GM19324 (cell line): ENCODE data around the gene IL20RB.

Source experiments
- ATAC-seq: cut with Tn5 transposase; IDR thresholded peaks from one replicate; pipeline ENCODE4 v1.9.1; 2021; ENCODE audit warnings: mild to moderate bottlenecking, moderate library complexity; ENCODE audit not compliant: unreplicated experiment, low FRiP score

IL20RB gene

GRCh38 chr3:137026701-137027100, 68.9 kb downstream of the IL20RB start:
- ATAC-seq: no peak

DNA sequence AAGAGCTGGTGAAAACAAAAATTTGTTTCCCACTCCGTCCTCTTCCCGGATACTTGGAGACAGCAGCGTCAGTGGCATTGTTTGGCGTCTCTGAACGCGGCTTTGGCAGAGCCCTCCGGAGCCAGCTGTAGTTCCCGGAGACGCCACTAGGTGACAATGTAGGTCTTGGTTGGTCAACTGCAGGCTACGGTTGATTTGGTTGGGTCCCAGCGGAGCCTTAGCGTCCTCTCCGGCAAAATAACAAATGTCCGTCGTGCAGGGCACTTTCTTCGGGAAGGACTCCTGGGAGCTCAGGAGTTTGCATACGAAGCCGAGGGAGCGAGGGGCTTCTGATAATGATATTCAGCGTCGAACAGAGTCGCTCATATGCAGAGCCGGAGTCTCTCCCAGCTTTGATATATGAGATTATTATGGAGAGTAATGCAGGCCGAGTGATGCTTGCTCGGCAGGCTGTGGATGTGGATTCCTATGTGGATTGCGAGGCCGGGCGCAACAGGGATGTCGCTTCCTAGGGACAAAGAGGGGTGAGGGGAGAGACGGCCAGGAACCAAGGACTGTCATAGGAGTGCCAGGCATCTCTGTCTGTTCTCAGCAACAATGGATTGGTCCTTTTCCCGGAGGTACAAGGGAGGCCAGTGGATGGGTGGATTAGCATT, 74.8 kb downstream of the IL20RB start:
- peak; percentile 68 for ATAC-seq

DNA sequence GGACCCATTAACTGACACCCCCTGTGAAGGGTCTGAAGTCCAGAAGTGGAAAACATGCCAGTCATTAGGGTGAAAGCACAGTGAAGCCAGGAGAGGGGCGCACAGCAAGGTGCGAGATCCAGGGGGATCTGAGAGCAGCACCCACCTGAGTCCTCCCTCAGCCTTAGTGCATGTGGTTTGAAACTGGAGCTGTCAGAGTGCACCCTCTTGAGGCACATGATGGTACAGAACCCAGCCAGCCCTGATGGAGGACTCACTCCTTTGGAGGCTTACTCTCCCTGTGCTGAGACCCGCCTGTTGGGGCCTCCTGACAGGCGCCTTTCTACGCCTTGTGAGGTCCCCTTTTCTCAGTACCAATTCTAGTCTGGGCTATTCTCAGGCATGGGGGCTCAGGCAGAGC, 77.8 kb downstream of the IL20RB start:
- no peak for ATAC-seq

DNA sequence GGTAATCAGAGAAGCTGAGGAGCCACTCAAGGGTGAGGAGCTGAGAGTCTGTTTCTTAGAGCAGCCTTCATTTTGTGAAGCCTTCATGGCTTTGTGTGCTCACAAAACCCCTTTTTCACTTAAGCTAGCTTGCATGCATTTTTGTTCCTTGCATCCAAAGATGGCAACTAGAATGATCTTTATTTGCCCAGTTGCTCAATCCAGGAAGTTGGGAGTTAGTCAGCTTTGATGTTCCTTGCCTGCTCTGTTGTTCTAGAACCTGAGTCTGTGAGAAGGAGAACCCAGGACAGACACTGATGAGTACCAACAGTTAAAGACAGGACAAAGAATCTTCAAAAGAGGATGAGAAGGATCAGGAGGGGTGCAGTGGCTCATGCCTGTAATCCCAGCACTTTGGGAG, 81.8 kb downstream of the IL20RB start:
- ATAC-seq: no peak

- ATAC-seq: no peak
These were observed 83.5 kb downstream of the IL20RB start for GRCh38 chr3:137041251-137041650.

DNA sequence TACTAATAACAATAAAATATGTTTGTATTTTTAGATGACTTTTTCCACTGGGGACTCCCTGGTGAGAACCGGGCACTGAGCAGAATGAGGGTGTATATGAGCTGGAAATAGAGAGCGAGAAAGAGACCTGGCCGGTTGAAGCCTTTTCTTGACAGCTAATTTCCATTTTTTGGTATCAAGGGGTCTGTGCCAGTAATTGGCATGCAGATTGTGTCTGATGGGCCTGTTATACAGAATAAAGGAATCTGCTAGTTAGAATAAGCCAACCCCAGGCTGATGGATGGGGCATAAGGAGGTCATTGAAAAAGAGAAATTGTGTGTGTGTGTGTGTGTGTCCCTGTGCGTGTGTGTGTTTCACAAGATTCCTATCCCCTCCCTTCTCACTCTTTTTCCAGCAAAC, 83.9 kb downstream of the IL20RB start:
- ATAC-seq: no peak

DNA sequence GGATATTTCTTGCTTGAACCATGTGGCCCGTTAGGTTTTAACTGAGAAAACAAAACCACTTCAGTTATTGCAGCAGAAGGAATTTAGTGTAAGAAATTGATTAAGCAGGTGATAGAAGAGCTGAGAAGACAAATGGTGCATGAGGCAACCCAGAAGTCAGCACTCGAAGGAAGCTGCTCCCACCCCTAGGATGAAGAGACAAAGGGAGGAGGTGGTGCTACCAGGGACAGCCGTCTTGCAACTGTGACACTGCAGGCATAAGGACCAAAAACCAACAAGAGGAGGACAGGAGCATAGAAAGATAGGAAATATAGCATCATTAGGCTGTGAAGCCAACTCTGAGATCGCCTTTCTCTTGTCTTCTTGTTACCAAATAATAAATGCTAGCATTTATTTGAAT, 89.0 kb downstream of the IL20RB start:
- ATAC-seq: no peak

DNA sequence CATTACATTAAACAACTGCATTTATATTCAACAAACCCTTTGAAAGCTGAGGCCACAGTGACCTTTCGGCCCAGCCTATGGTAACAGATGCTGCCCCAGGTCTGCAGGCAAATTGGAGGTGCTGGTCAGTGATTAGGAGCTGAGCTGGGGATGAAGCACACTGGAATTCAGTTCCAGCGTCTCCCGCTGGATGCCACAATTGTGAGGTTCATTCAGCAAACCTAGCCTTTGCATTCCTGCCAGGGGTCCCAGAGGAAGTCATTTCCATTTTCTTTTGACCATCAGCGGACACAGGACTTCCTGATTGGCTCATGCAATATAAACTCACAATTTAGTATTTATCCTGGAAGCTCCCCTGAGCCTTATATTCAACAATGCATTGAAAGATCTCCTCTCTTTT, 89.5 kb downstream of the IL20RB start:
- no peak for ATAC-seq

DNA sequence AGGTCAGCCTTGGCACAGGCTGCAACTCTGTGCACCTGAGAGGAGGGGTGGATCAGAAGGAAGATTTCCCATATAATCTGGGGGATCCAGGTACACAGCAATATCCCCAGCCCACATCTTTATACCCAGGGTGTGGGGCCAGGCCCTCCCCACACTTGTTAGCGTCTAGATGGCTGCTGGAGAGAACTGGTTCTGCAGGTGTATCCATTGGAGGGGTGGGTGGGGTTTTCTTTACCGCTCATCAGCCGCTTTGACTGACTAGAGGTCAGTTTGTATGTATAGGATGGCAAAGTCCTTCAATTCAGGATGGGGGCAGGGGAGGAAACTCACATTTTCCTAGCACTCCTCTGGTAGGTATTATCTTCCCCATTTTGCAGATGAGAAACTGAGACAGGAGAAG, 92.5 kb downstream of the IL20RB start:
- no peak for ATAC-seq

GRCh38 chr3:137052298-137052697, 94.5 kb downstream of the IL20RB start:
- ATAC-seq: no peak
